HepG2 (cell line): ENCODE results near the gene CFAP61. TPM values are rescaled to one million over a fixed set of nuclear protein-coding genes. Genes with fewer than 3 reads are reported as not detected.
A peak's percentile ranks its signal among the peaks of the same experiment; 100 is the strongest.

Source experiments
- ATF7-NPFF ChIP-seq: sonication (generic); formaldehyde crosslinking; IDR thresholded peaks from 2 replicates; pipeline ENCODE4 v1.8.1; 2023; ENCODE audit warnings: mild to moderate bottlenecking, low read depth, missing genetic modification reagents, moderate library complexity
- CBX1 ChIP-seq: IDR thresholded peaks from one replicate; pipeline ENCODE4 v1.6.1; 2016; ENCODE audit warnings: antibody characterized with exemption, low read depth
- ETV5 ChIP-seq: IDR thresholded peaks from 2 replicates; pipeline ENCODE4 v1.6.1; 2018; ENCODE audit warnings: missing biosample characterization, missing genetic modification reagents, inconsistent platforms, borderline replicate concordance
- GFI1 ChIP-seq: sonication (generic); formaldehyde crosslinking; IDR thresholded peaks from 2 replicates; pipeline ENCODE4 v1.5.0; 2020; ENCODE audit warnings: missing genetic modification reagents, mild to moderate bottlenecking, borderline replicate concordance
- KDM1A ChIP-seq: IDR thresholded peaks from 2 replicates; pipeline ENCODE4 v1.6.1; 2016; ENCODE audit warnings: missing compliant biosample characterization
- NFKBIZ ChIP-seq: IDR thresholded peaks from 2 replicates; pipeline ENCODE4 v1.6.1; 2018; ENCODE audit warnings: missing genetic modification reagents, missing compliant biosample characterization
- SP5 ChIP-seq: IDR thresholded peaks from 2 replicates; pipeline ENCODE4 v1.6.1; 2016; ENCODE audit warnings: low read depth, borderline replicate concordance
- SRSF9 ChIP-seq: fragments of 200-400 bp; formaldehyde crosslinking; IDR thresholded peaks from 2 replicates; pipeline ENCODE4 v1.6.1; 2018; ENCODE audit warnings: borderline replicate concordance, mild to moderate bottlenecking, low read depth, low read length; ENCODE audit not compliant: insufficient read depth, poor library complexity, severe bottlenecking
- TGIF2 ChIP-seq: IDR thresholded peaks from 2 replicates; pipeline ENCODE4 v1.6.1; 2016; ENCODE audit warnings: control low read depth, missing compliant biosample characterization
- ZBTB8A ChIP-seq: sonication (generic); formaldehyde crosslinking; IDR thresholded peaks from 2 replicates; pipeline ENCODE4 v1.4.0; 2020; ENCODE audit warnings: mild to moderate bottlenecking, low read depth, missing genetic modification reagents, borderline replicate concordance
- ZNF180 ChIP-seq: sonication (generic); formaldehyde crosslinking; IDR thresholded peaks from 2 replicates; pipeline ENCODE4 v1.4.0; 2020; ENCODE audit warnings: low read depth, missing genetic modification reagents, borderline replicate concordance
- polyA plus RNA-seq, 8 experiments: library from polyadenylated mRNA; depleted of rRNA in 3 of 8; stranded (reverse) in 7 of 8; unstranded in 1 of 8; fragments of >200 nt; fragmentation: Illumina TruSeq in 4 of 8; extraction: Trizol in 4 of 8; gene quantifications; 2 replicates each; pipeline versions ENCODE4 v1.2.1 to v1.2.3, GENCODE V29; 2011 to 2016; ENCODE audit warnings: low read depth in 4 of 8, missing spikeins in 1 of 8, mixed read lengths in 1 of 8; ENCODE audit not compliant: insufficient read depth in 1 of 8
- total RNA-seq, 5 experiments: library from RNA; depleted of rRNA; stranded (reverse); fragments of >200 nt; fragmentation: Illumina TruSeq; extraction: Trizol; gene quantifications; 2 replicates each; pipeline ENCODE4 v1.2.3, GENCODE V29; 2016; ENCODE audit warnings: low read depth in 1 of 5
- TF ChIP-seq, protein P1 (sequence below): sonication (generic); formaldehyde crosslinking; IDR thresholded peaks from 2 replicates; pipeline ENCODE4 v1.5.0; 2020; ENCODE audit warnings: mild to moderate bottlenecking, missing genetic modification reagents, borderline replicate concordance
- TF ChIP-seq, protein P2 (sequence below): sonication (generic); formaldehyde crosslinking; IDR thresholded peaks from 2 replicates; pipeline ENCODE4 v1.4.0; 2020; ENCODE audit warnings: missing genetic modification reagents, mild to moderate bottlenecking, borderline replicate concordance
- TF ChIP-seq, protein P3 (sequence below): IDR thresholded peaks from 2 replicates; pipeline ENCODE4 v1.6.1; 2016; ENCODE audit warnings: mild to moderate bottlenecking
- TF ChIP-seq, protein P4 (sequence below), 2 experiments: fragments of 450-650 bp in 1 of 2; sonication (generic) in 1 of 2; formaldehyde crosslinking; IDR thresholded peaks; 2 replicates each; pipeline versions ENCODE4 v1.5.0 to v1.8.0; 2020 to 2022; ENCODE audit warnings: mild to moderate bottlenecking in 1 of 2, missing genetic modification reagents in 1 of 2
- TF ChIP-seq, protein P5 (sequence below): sonication (generic); formaldehyde crosslinking; IDR thresholded peaks from 2 replicates; pipeline ENCODE4 v1.9.0; 2021; ENCODE audit warnings: missing genetic modification reagents, mild to moderate bottlenecking, borderline replicate concordance

Gene CFAP61
- total and polyA plus RNA-seq, 2 of the 13 experiments (the other 11 are each of a cell fraction or from before 2014, with no cell fraction given): 0.27 TPM; not detected in 1

DNA sequence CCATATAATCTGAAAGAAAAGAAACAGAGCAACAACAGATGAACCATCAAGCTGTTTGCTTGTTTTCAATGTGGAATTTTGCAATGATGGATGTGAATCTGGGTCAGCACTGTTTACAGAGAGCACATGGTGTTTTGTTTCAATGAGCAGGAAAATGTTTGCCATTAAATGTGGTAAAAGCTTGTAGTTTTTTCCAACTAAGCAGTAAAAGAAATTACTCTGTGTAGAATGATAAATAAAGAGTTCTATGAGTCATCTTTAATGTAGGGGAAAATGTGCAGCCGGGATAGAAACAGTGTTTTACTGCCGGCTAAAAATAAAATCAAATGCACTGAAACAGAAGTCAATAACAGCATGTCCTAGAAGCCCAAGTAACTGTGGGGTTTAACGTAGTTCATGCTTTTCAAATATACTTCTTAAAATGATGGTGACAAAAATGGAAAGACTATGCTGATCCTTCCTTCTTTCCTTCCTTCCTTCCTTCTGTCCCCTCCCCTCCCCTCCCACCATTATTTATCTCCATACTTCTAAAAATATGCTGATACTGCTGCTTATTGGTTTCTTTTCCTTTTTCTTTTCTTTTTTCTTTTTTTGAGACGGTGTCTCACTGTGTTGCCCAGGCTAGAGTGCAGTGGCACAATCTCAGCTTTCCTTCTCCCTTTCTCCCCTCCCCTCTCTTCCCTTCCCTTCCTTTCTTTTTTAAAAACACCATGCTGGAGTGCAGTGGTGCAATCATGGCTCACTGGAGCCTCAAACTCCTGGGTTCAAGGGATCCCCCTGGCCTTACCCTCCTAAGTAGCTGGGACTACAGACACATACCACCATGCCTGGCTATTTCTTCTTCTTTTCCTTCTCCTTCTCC lies 41.5 kb upstream of the CFAP61 start (continued):
- TF ChIP-seq, protein P1, sequence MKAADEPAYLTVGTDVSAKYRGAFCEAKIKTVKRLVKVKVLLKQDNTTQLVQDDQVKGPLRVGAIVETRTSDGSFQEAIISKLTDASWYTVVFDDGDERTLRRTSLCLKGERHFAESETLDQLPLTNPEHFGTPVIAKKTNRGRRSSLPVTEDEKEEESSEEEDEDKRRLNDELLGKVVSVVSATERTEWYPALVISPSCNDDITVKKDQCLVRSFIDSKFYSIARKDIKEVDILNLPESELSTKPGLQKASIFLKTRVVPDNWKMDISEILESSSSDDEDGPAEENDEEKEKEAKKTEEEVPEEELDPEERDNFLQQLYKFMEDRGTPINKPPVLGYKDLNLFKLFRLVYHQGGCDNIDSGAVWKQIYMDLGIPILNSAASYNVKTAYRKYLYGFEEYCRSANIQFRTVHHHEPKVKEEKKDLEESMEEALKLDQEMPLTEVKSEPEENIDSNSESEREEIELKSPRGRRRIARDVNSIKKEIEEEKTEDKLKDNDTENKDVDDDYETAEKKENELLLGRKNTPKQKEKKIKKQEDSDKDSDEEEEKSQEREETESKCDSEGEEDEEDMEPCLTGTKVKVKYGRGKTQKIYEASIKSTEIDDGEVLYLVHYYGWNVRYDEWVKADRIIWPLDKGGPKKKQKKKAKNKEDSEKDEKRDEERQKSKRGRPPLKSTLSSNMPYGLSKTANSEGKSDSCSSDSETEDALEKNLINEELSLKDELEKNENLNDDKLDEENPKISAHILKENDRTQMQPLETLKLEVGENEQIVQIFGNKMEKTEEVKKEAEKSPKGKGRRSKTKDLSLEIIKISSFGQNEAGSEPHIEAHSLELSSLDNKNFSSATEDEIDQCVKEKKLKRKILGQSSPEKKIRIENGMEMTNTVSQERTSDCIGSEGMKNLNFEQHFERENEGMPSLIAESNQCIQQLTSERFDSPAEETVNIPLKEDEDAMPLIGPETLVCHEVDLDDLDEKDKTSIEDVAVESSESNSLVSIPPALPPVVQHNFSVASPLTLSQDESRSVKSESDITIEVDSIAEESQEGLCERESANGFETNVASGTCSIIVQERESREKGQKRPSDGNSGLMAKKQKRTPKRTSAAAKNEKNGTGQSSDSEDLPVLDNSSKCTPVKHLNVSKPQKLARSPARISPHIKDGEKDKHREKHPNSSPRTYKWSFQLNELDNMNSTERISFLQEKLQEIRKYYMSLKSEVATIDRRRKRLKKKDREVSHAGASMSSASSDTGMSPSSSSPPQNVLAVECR (CRISPR knock-in tag): peak; percentile 42; the same call in 1 of the 2 replicates
- peak; percentile 71; the same call in 1 of the 2 replicates for TF ChIP-seq KDM1A (CRISPR knock-in tag)
- no peak for TF ChIP-seq ATF7-NPFF
- TF ChIP-seq, protein P2, sequence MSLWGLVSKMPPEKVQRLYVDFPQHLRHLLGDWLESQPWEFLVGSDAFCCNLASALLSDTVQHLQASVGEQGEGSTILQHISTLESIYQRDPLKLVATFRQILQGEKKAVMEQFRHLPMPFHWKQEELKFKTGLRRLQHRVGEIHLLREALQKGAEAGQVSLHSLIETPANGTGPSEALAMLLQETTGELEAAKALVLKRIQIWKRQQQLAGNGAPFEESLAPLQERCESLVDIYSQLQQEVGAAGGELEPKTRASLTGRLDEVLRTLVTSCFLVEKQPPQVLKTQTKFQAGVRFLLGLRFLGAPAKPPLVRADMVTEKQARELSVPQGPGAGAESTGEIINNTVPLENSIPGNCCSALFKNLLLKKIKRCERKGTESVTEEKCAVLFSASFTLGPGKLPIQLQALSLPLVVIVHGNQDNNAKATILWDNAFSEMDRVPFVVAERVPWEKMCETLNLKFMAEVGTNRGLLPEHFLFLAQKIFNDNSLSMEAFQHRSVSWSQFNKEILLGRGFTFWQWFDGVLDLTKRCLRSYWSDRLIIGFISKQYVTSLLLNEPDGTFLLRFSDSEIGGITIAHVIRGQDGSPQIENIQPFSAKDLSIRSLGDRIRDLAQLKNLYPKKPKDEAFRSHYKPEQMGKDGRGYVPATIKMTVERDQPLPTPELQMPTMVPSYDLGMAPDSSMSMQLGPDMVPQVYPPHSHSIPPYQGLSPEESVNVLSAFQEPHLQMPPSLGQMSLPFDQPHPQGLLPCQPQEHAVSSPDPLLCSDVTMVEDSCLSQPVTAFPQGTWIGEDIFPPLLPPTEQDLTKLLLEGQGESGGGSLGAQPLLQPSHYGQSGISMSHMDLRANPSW (CRISPR knock-in tag): no peak
- TF ChIP-seq SRSF9: no peak
- TF ChIP-seq, protein P3, sequence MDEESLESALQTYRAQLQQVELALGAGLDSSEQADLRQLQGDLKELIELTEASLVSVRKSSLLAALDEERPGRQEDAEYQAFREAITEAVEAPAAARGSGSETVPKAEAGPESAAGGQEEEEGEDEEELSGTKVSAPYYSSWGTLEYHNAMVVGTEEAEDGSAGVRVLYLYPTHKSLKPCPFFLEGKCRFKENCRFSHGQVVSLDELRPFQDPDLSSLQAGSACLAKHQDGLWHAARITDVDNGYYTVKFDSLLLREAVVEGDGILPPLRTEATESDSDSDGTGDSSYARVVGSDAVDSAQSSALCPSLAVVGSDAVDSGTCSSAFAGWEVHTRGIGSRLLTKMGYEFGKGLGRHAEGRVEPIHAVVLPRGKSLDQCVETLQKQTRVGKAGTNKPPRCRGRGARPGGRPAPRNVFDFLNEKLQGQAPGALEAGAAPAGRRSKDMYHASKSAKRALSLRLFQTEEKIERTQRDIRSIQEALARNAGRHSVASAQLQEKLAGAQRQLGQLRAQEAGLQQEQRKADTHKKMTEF: peak; percentile 71
- no peak for TF ChIP-seq ZBTB8A (CRISPR knock-in tag)
- TF ChIP-seq TGIF2 (CRISPR knock-in tag): peak; percentile 83
- peak; percentile 13; the same call in 1 of the 2 replicates for TF ChIP-seq SP5 (CRISPR knock-in tag)
- TF ChIP-seq ETV5: peak; percentile 22; the same call in 1 of the 2 replicates
- TF ChIP-seq, protein P4, sequence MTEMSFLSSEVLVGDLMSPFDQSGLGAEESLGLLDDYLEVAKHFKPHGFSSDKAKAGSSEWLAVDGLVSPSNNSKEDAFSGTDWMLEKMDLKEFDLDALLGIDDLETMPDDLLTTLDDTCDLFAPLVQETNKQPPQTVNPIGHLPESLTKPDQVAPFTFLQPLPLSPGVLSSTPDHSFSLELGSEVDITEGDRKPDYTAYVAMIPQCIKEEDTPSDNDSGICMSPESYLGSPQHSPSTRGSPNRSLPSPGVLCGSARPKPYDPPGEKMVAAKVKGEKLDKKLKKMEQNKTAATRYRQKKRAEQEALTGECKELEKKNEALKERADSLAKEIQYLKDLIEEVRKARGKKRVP (CRISPR knock-in tag; IDR thresholded peaks at IDR 0.05): peak in 1 of 2 experiments; percentile 83; a peak in 2 of 4 replicates
- TF ChIP-seq ZNF180 (CRISPR knock-in tag): no peak
- peak; percentile 31 for TF ChIP-seq CBX1
- TF ChIP-seq, protein P5, sequence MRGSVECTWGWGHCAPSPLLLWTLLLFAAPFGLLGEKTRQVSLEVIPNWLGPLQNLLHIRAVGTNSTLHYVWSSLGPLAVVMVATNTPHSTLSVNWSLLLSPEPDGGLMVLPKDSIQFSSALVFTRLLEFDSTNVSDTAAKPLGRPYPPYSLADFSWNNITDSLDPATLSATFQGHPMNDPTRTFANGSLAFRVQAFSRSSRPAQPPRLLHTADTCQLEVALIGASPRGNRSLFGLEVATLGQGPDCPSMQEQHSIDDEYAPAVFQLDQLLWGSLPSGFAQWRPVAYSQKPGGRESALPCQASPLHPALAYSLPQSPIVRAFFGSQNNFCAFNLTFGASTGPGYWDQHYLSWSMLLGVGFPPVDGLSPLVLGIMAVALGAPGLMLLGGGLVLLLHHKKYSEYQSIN (CRISPR knock-in tag): no peak
- TF ChIP-seq NFKBIZ (CRISPR knock-in tag): 0 out of 2 replicates have a peak, but pooled peaks have one; percentile 52
- peak; percentile 33; the same call in 1 of the 2 replicates for TF ChIP-seq GFI1 (CRISPR knock-in tag)
